NCI-H2196 treated with DMSO at 0.1 percent for 48 hours (cell line): ENCODE results near the gene PDCD1.

ENCODE experiments used
- DNase-seq: peaks from one replicate; lab custom pipeline; 2025; ENCODE audit not compliant: unreplicated experiment; lab: John Stamatoyannopoulos, UW

Gene PDCD1

GRCh38 chr2:241852981-241853631 lies 5.6 kb downstream of the PDCD1 start:
- no peak for DNase-seq

- no peak for DNase-seq
Observed at GRCh38 chr2:241852116-241852980, 6.3 kb downstream of the PDCD1 start.

GRCh38 chr2:241851325-241852115 lies 7.2 kb downstream of the PDCD1 start:
- DNase-seq = no peak

- no peak for DNase-seq
Observed at GRCh38 chr2:241850544-241851324, 8.0 kb downstream of the PDCD1 start.

GRCh38 chr2:241849616-241850543 lies 8.8 kb downstream of the PDCD1 start:
- DNase-seq = no peak

- no peak for DNase-seq
Observed at GRCh38 chr2:241848761-241849615, 9.7 kb downstream of the PDCD1 start.

- DNase-seq = no peak
Observed at GRCh38 chr2:241846406-241846805, 12.3 kb downstream of the PDCD1 start.

- DNase-seq = no peak
Observed at GRCh38 chr2:241844831-241845578, 13.7 kb downstream of the PDCD1 start.

GRCh38 chr2:241844066-241844728 lies 14.5 kb downstream of the PDCD1 start:
- DNase-seq = no peak

GRCh38 chr2:241843321-241844065 lies 15.2 kb downstream of the PDCD1 start:
- no peak for DNase-seq

GRCh38 chr2:241842620-241843211 lies 16.0 kb downstream of the PDCD1 start:
- DNase-seq = no peak

- DNase-seq = no peak
Observed at GRCh38 chr2:241842067-241842415, 16.7 kb downstream of the PDCD1 start.

- no peak for DNase-seq
Observed at GRCh38 chr2:241841181-241842066, 17.3 kb downstream of the PDCD1 start.

- DNase-seq = no peak
Observed at GRCh38 chr2:241837197-241837965, 21.3 kb downstream of the PDCD1 start.

- DNase-seq = no peak
Observed at GRCh38 chr2:241836292-241836691, 22.4 kb downstream of the PDCD1 start.
